ENCODE results near the gene CCDC73. TPM values are rescaled to one million over a fixed set of nuclear protein-coding genes. Genes with fewer than 3 reads are reported as not detected.
A peak's percentile ranks its signal among the peaks of the same experiment; 100 is the strongest.

The CCDC73 gene
- total RNA-seq, 1 donor, result not detected

DNA sequence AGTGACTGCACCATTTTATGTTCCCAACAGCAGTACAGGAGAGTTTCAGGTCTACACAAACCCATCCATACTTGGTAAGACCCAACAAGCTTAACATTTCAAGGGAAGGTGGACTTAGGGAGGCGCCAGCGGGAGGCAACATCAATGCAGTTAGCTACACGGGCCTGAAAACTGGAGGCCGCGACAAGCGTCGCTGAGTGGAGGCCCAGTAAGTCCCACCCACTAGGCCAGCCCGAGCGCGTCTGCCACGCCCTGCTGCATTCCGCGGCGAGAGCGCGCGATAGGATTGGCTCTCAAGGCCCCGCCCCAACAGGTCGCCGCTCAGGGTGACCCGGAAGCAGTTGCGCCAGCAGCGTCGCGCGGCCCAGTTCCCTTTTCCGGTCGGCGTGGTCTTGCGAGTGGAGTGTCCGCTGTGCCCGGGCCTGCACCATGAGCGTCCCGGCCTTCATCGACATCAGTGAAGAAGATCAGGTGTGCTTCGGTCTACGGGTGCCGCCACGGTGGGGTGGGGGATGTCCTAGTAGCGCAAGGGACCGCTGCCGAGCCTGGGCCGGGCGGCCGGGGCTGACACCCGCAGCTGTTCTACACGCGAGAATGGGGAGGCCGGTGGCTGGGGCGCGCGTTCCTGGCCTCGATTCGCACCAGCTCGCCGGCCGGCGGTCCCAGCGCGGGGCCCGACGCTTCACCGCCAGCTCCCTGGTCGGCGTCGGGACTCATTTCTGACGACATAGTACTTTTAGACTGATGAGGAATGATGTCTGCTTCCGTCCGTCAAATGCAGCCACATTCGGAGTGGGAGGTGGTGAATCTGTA, 210.8 kb downstream of the CCDC73 start, which contains the start of gene EIF3M:
TSS of gene EIF3M (plus strand) at position 373 of the 813 bp plus-strand sequence. CDS start at position 430, 57 bp downstream.
- H3K4me3 ChIP-seq (ENCODE audit: low read depth, low read length), result peak within 1 kb of the TSS; percentile 83
- TF ChIP-seq, protein P1, sequence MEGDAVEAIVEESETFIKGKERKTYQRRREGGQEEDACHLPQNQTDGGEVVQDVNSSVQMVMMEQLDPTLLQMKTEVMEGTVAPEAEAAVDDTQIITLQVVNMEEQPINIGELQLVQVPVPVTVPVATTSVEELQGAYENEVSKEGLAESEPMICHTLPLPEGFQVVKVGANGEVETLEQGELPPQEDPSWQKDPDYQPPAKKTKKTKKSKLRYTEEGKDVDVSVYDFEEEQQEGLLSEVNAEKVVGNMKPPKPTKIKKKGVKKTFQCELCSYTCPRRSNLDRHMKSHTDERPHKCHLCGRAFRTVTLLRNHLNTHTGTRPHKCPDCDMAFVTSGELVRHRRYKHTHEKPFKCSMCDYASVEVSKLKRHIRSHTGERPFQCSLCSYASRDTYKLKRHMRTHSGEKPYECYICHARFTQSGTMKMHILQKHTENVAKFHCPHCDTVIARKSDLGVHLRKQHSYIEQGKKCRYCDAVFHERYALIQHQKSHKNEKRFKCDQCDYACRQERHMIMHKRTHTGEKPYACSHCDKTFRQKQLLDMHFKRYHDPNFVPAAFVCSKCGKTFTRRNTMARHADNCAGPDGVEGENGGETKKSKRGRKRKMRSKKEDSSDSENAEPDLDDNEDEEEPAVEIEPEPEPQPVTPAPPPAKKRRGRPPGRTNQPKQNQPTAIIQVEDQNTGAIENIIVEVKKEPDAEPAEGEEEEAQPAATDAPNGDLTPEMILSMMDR (IDR thresholded peaks at IDR 0.05; ENCODE audit: insufficient read depth, low read length), result no peak
- peak; percentile 94 for DNase-seq (ENCODE audit: low read depth)

DNA sequence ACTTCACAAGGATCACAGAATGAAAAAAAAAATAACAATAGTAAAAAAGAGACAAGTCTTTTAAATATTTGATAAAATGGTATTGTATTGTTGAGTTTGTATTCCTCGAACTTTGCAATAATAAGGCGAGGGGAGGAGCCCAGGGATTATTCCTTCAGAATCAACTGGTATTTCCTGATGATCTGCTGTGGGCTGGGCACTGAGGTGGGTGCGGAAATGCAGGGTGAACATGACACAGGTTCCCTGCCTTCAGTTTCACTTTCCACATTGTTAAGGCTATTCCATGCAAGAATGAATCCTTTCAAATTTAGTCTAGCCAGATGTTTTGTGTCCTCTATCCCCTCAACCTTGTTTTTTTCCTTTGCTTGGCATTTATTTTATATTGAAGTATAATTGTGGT, 212.9 kb downstream of the CCDC73 start:
- DNase-seq (ENCODE audit: low read depth), result no peak
- no peak overlapping the region for H3K4me3 ChIP-seq (ENCODE audit: low read depth, low read length)
- TF ChIP-seq, protein P1 (IDR thresholded peaks at IDR 0.05; ENCODE audit: insufficient read depth, low read length), result no peak

DNA sequence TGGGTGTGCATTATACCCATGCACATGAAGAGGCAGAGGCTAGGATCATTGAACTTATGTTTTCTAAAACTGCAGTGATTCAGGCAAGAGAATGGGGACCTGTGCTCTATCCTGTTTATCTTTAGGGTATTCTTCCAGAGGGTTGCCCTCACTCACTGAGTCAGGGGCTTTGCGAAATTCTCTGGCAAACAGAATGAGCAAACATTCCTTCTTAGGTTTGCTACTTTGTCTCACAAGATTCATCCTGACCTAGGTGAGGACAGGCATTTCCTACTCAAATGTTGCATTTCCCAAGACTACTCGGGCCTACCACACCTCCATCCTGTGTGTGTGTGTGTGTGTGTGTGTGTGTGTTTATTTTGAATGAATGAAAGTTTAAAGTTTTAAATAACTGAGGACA, 213.5 kb downstream of the CCDC73 start:
- no peak overlapping the region for H3K4me3 ChIP-seq (ENCODE audit: low read depth, low read length)
- peak; percentile 45 for DNase-seq (ENCODE audit: low read depth)
- TF ChIP-seq, protein P1 (IDR thresholded peaks at IDR 0.05; ENCODE audit: insufficient read depth, low read length), result no peak

DNA sequence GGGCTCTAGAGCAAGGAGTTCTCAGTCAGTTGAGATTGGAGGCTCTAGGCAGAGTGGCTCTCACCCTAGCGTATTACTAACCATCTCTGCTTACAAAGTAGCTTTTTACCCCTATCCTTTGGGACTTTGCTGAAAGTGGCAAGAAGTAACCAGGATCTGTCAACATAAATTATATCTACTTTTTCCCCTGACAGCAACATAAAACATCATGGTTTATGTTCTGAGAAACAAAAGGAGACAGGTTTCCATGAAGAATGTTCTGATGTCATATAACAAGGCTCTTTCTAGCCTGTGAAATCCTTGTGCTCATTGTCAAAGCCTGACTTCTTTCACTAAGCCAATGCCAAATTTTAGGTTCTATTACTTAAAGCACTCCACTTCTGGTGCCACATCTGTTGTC, 218.0 kb downstream of the CCDC73 start:
- TF ChIP-seq, protein P1 (IDR thresholded peaks at IDR 0.05; ENCODE audit: insufficient read depth, low read length), result no peak
- no peak overlapping the region for H3K4me3 ChIP-seq (ENCODE audit: low read depth, low read length)
- DNase-seq (ENCODE audit: low read depth), result no peak

DNA sequence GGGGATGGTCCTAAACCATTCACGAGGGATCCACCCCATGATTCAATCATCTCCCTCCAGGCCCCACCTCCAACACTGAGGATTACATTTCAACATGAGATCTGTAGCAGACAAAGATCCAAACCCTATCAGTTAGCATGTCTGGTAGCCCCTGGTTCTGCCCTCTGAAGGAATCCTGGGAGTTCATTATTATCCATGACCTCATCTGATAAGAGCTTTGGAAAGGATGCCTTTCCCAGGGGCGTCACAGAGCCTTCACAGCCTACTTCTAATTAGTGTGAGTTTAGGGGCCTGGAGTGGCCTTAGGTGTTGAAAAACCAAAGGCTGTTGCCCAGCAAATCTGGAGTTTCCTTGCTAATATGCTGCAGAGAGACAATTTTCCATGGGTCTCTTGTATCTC, 219.4 kb downstream of the CCDC73 start:
- TF ChIP-seq, protein P1 (IDR thresholded peaks at IDR 0.05; ENCODE audit: insufficient read depth, low read length), result no peak
- no peak for DNase-seq (ENCODE audit: low read depth)
- H3K4me3 ChIP-seq (ENCODE audit: low read depth, low read length), result no peak overlapping the region

DNA sequence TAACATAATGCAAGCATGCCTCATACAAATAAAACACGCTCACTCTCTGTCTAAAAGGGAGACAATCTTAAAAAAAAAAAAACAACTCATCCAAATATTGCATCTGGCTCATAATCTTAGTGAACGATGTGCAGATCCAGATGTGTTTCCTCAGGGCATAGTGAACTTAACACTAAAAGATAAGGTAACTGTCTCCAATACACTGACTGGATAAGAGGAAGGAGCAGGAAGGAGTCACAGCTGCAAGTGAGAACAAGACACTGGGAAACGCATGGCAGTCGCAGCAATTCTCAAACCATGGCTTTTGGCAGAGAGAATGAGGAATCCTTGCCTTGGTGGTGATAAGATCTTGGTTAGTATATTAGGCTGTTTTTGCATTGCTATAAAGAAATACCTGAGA, 220.0 kb downstream of the CCDC73 start:
- TF ChIP-seq, protein P1 (IDR thresholded peaks at IDR 0.05; ENCODE audit: insufficient read depth, low read length), result no peak
- DNase-seq (ENCODE audit: low read depth), result no peak
- H3K4me3 ChIP-seq (ENCODE audit: low read depth, low read length), result no peak overlapping the region
